HCT116 (cell line): Measurements from ENCODE around the gene ASPA.

Source experiments
- POLR2AphosphoS5 ChIP-seq: IDR thresholded peaks from 2 replicates; pipeline ENCODE4 v1.6.1; 2011; ENCODE audit warnings: mild to moderate bottlenecking, low read depth, low read length, moderate library complexity
- YY1 ChIP-seq: IDR thresholded peaks from 2 replicates; pipeline ENCODE4 v1.6.1; 2011; ENCODE audit warnings: low read length, low read depth, moderate library complexity, mild to moderate bottlenecking; ENCODE audit not compliant: insufficient replicate concordance; ENCODE audit errors: extremely low read depth
- TF ChIP-seq, protein P1 (sequence below), 3 experiments: fragments of 200-600 bp in 1 of 3; sonication (generic) in 1 of 3; IDR thresholded peaks in 2 of 3; conservative IDR thresholded peaks in 1 of 3; 2 replicates each; pipeline ENCODE4 v1.5.1; 2012 to 2017; ENCODE audit warnings: low read depth in 2 of 3, low read length in 2 of 3, antibody characterized with exemption in 1 of 3, borderline replicate concordance in 1 of 3, control low read depth in 1 of 3, mild to moderate bottlenecking in 1 of 3, mixed read lengths in 1 of 3, mixed run types in 1 of 3, moderate library complexity in 1 of 3; ENCODE audit not compliant: insufficient read depth in 1 of 3

DNA sequence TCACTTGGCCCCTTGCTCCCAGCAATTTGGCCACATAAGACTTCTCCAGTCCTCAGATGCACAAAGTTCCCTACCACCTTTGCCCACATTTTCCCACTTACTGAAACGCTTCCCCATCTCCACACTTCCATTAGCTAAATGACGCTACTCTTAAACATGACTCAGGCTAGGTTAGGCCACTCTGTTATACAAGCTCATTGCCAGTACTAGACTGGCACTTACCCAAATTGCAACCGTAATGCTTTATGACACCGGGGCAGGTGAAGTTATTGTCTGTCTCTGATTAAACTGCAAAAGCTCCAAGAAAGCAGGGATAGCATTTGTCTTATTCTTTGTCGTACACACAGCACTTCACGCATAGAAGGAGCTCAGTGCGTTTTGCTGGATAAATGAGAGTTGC, 29.2 kb downstream of the ASPA start:
- no peak for TF ChIP-seq YY1
- TF ChIP-seq, protein P1, sequence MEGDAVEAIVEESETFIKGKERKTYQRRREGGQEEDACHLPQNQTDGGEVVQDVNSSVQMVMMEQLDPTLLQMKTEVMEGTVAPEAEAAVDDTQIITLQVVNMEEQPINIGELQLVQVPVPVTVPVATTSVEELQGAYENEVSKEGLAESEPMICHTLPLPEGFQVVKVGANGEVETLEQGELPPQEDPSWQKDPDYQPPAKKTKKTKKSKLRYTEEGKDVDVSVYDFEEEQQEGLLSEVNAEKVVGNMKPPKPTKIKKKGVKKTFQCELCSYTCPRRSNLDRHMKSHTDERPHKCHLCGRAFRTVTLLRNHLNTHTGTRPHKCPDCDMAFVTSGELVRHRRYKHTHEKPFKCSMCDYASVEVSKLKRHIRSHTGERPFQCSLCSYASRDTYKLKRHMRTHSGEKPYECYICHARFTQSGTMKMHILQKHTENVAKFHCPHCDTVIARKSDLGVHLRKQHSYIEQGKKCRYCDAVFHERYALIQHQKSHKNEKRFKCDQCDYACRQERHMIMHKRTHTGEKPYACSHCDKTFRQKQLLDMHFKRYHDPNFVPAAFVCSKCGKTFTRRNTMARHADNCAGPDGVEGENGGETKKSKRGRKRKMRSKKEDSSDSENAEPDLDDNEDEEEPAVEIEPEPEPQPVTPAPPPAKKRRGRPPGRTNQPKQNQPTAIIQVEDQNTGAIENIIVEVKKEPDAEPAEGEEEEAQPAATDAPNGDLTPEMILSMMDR (IDR thresholded peaks at IDR 0.05 in 2 of 3, conservative IDR thresholded peaks at IDR 0.05 in 1 of 3; ENCODE audit: borderline replicate concordance in 1 of 3, insufficient read depth in 1 of 3, low read depth in 2 of 3, low read length in 2 of 3): no peak
- TF ChIP-seq POLR2AphosphoS5: no peak
